Activated naive CD4-positive, alpha-beta T cell treated with anti-CD3 and anti-CD28 coated beads for 36 hours (primary cell): ENCODE results near the gene CEP72. TPM values are rescaled to one million over a fixed set of nuclear protein-coding genes. Genes with fewer than 3 reads are reported as not detected.

Experiments
- CTCF ChIA-PET: fragments of 350-600 bp; sonication (Branson Sonifier 250); formaldehyde crosslinking; loops from one replicate; lab custom pipeline; 2021; ENCODE audit warnings: antibody characterized with exemption; lab: Charles Lee
- DNase-seq: peaks from one replicate; pipeline ENCODE4 v3.0.0-alpha.2; 2020
- H3K27ac Mint-ChIP-seq: one replicate; pipeline ENCODE4 v1.8.0; 2021; ENCODE audit warnings: mild to moderate bottlenecking, mixed read lengths
- H3K27me3 Mint-ChIP-seq: one replicate; pipeline ENCODE4 v1.8.0; 2021; ENCODE audit warnings: low read depth, mixed read lengths
- H3K36me3 Mint-ChIP-seq: one replicate; pipeline ENCODE4 v1.8.0; 2021; ENCODE audit warnings: low read depth, mixed read lengths
- H3K4me1 Mint-ChIP-seq: one replicate; pipeline ENCODE4 v1.8.0; 2021; ENCODE audit warnings: low read depth, mixed read lengths
- H3K4me3 Mint-ChIP-seq: one replicate; pipeline ENCODE4 v1.8.0; 2021; ENCODE audit warnings: mild to moderate bottlenecking, moderate library complexity, mixed read lengths
- H3K9me3 Mint-ChIP-seq: one replicate; pipeline ENCODE4 v1.8.0; 2021; ENCODE audit warnings: mixed read lengths
- intact Hi-C: fragments of 100-400 bp; cut with micrococcal nuclease; formaldehyde crosslinking; loops from one replicate; pipeline ENCODE4 v1.15.1; 2023
- total RNA-seq, 2 experiments: library from RNA; stranded (reverse); gene quantifications; one replicate each; pipeline ENCODE4 v1.2.3, GENCODE V29; 2021

CEP72 gene
- total RNA-seq, 2 experiments from 2014 or later = 18.3 to 18.8 TPM

GRCh38 chr5:663436-664342, 51.5 kb downstream of the CEP72 start:
- Mint-ChIP-seq H3K36me3 (peaks cover 22% of the 10 kb centered on the region), H3K4me3 (no peak overlapping the region), H3K4me1 (no peaks in the 10 kb centered on the region), H3K9me3 (no peaks in the 10 kb centered on the region), H3K27me3 (no peaks in the 10 kb centered on the region), H3K27ac (no peak overlapping the region)
- no peak for DNase-seq
- intact Hi-C loops = no loop called here
- CTCF ChIA-PET = no interaction called here

DNA sequence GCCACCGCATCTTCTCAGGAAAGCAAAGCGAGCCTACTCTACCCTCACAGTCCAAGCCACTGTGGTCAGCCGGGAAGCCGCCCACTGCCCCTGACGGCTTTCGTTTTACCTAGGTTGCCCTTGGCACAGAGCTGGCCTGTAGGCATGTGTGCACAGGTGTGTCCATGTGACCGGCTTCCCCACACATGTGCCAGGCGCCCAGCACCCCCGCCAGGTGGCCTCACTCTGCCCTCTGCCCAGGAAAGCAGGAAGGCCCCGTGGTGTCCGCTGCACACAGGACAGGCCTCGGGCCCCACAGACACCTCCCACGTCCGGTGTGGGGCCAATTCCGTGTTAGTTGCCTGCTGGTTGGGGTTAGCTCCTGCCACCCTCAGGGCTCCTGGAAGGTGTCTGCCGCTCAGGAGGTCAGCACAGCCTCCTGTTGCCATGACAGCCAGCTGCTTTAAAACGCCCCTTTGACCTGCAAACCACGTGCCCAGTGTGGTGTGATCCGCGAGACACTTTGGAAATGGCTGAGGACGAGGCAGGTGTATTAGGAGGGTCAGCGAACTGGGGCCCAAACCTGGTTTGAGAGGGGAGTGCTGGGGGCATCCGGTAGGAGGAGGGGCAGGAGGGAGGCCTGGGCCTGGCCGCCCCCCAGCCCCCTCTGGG, 52.3 kb downstream of the CEP72 start:
- intact Hi-C loops = no loop called here
- Mint-ChIP-seq H3K27ac (no peak overlapping the region), H3K36me3 (peaks cover 16% of the 10 kb centered on the region), H3K27me3 (no peaks in the 10 kb centered on the region), H3K4me1 (no peaks in the 10 kb centered on the region), H3K9me3 (no peaks in the 10 kb centered on the region), H3K4me3 (no peak overlapping the region)
- no peak for DNase-seq
- CTCF ChIA-PET = no interaction called here

DNA sequence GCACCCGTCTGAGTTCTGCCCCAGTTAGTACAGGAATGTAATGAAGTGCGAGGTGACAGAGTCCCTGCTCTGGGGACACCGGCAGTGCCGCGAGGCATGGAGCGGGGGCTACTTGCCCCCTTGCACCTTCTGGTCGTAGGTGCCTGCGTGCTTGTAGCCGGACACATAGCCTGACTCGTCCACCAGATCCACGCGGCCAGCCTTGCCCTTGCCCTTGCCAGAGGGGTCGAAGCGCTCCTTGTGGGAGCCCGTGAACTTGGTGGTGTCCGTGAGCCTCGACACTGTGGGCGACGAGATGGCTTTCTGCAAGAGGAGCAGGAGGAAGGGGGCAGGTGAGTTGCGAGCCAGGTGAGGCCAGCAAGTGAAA, 52.8 kb downstream of the CEP72 start:
- H3K27me3 Mint-ChIP-seq = no peaks in the 10 kb centered on the region
- H3K9me3 Mint-ChIP-seq = no peaks in the 10 kb centered on the region
- intact Hi-C loops = no loop called here
- no peak for DNase-seq
- no peaks in the 10 kb centered on the region for H3K4me1 Mint-ChIP-seq
- CTCF ChIA-PET = no interaction called here
- H3K36me3 Mint-ChIP-seq = peaks cover 13% of the 10 kb centered on the region
- no peak overlapping the region for H3K4me3 Mint-ChIP-seq
- no peak overlapping the region for H3K27ac Mint-ChIP-seq

- no peaks in the 10 kb centered on the region for H3K4me1 Mint-ChIP-seq
- H3K27ac Mint-ChIP-seq = no peak overlapping the region
- peaks cover 9% of the 10 kb centered on the region for H3K36me3 Mint-ChIP-seq
- H3K4me3 Mint-ChIP-seq = no peak overlapping the region
- DNase-seq = no peak
- H3K9me3 Mint-ChIP-seq = no peaks in the 10 kb centered on the region
- CTCF ChIA-PET = no interaction called here
- H3K27me3 Mint-ChIP-seq = no peaks in the 10 kb centered on the region
- intact Hi-C loops = no loop called here
Observed at GRCh38 chr5:665541-665955, 53.4 kb downstream of the CEP72 start.

DNA sequence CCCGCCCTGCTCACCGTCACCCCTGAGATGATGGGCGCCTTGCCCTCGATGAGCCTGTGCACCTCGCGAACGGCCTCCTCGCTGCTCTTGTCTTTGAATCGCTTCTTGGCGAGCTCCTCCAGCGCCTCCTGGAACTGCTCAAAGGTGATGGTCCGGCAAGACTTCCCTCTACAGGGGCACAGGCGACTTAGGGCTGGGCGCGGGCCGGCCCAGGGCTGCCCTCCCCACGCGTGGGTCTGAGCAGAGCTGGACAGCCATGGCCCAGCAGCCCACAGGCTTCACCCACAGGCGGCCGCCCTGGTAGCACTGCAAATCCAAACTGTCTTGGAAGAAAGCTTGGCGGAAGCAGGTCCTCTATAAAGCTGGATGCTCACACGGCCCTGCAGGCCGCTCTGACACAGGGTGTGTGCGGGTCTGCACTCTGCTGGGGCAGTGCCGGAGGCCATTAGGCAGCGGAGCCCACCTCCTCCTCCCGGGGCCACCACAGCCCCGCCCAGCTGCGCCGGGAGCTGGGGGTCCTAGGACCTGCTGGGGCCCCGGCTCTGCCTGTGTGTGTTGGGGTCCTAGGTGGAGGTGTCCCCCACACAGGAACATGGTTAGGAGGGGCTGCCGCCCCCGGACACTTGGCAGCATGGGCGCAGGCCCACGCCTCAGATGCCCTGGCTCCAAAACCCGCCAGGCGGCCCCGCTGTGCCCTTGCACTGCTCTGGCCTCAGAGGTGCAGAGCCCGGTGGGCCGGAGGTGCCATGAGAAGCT, 54.0 kb downstream of the CEP72 start:
- H3K27me3 Mint-ChIP-seq = no peaks in the 10 kb centered on the region
- no peaks in the 10 kb centered on the region for H3K9me3 Mint-ChIP-seq
- no peak overlapping the region for H3K4me3 Mint-ChIP-seq
- H3K4me1 Mint-ChIP-seq = no peaks in the 10 kb centered on the region
- peaks cover 8% of the 10 kb centered on the region for H3K36me3 Mint-ChIP-seq
- DNase-seq = no peak
- intact Hi-C loops = no loop called here
- no peak overlapping the region for H3K27ac Mint-ChIP-seq
- CTCF ChIA-PET = no interaction called here

- intact Hi-C loops = no loop called here
- no peaks in the 10 kb centered on the region for H3K9me3 Mint-ChIP-seq
- no peak overlapping the region for H3K4me3 Mint-ChIP-seq
- H3K27ac Mint-ChIP-seq = no peak overlapping the region
- CTCF ChIA-PET = no interaction called here
- H3K4me1 Mint-ChIP-seq = no peaks in the 10 kb centered on the region
- no peaks in the 10 kb centered on the region for H3K27me3 Mint-ChIP-seq
- H3K36me3 Mint-ChIP-seq = peaks cover 6% of the 10 kb centered on the region
- no peak for DNase-seq
Observed at GRCh38 chr5:666816-667498, 54.8 kb downstream of the CEP72 start.

DNA sequence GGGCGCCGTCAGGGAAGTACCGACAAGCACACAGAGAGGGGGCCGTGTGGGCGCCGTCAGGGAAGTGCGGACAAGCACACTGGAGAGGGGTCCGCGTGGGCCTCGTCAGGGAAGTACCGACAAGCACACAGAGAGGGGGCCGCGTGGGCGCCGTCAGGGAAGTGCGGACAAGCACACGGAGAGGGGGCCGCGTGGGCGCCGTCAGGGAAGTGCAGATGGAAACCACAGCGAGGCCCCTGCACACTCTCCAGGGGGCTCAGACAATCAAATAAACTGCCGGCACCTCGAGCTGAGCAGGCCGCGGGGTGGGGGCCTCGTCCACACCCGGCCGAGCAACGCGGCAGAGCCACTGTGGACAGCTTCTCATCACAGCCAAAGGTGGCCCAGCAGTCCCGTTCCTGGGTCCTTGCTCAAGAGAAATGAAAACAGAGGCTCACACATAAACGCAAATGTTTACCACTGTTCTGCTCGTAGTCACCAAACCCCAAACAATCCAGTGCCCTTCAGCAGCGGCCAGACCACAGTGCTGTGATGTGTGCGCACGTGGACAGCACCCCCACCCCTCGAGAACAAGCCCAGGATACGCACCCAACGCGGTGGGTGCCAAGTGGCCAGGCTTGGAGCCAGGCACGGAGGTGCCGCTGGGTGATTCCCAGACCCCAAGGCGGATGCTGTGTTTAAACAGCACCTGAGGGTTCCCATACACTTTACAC, 56.3 kb downstream of the CEP72 start:
- Mint-ChIP-seq H3K4me3 (no peak overlapping the region), H3K9me3 (no peaks in the 10 kb centered on the region), H3K27ac (no peak overlapping the region), H3K36me3 (peaks cover 4% of the 10 kb centered on the region), H3K4me1 (peaks cover 10% of the 10 kb centered on the region), H3K27me3 (peaks cover 4% of the 10 kb centered on the region)
- CTCF ChIA-PET = interaction anchor here (0.6 to 1.8 kb wide), 3 partner anchors 11 to 304 kb away, joined by 3 to 5 read pairs (median 4); no protein-coding TSS in a partner anchor
- intact Hi-C loops = no loop called here
- no peak for DNase-seq

DNA sequence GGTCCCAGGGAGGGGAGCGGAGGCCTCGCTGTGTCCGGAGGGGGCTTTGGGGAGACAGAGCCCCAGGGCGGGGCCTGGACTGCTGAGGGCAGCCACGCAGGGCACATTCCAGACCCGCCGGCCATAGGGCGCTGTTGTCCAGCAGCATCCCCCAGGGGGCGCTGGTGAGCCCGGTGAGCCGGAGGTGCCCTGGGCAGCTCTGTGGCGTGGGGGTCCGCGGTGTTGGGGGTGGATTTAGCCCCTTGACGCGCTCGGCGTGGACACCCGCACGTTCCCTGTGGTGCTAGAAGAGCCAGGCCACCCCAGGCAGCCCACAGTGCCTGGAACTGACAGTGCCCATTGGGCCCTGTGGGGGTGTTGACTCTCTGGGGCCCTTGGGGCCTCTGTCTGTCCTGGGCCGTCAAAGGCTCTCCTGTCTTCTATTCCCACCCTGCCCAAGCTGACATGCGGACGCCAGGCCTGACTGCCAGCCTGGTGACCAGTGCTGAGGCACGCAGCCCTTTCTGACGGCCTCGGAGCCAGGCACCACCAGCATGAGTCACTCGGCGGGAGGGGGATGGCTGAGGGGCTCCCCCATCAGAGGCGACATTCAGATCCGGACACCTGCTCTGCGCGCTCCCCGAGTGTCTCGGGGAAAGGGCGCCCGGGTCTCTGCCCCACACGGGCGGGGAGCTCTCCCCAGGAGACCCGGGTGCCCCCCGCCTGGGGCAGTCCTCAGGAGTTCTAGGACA, 57.1 kb downstream of the CEP72 start:
- Mint-ChIP-seq H3K9me3 (no peaks in the 10 kb centered on the region), H3K36me3 (peaks cover 2% of the 10 kb centered on the region), H3K4me3 (no peak overlapping the region), H3K27ac (no peak overlapping the region), H3K27me3 (peaks cover 4% of the 10 kb centered on the region), H3K4me1 (peaks cover 12% of the 10 kb centered on the region)
- intact Hi-C loops = no loop called here
- peak; percentile 51 for DNase-seq
- CTCF ChIA-PET = interaction anchor here (0.6 to 1.8 kb wide), 4 partner anchors 12 to 303 kb away, joined by 3 to 5 read pairs (median 4); no protein-coding TSS in a partner anchor

GRCh38 chr5:669842-670395, 57.8 kb downstream of the CEP72 start:
- no peaks in the 10 kb centered on the region for H3K9me3 Mint-ChIP-seq
- DNase-seq = no peak

DNA sequence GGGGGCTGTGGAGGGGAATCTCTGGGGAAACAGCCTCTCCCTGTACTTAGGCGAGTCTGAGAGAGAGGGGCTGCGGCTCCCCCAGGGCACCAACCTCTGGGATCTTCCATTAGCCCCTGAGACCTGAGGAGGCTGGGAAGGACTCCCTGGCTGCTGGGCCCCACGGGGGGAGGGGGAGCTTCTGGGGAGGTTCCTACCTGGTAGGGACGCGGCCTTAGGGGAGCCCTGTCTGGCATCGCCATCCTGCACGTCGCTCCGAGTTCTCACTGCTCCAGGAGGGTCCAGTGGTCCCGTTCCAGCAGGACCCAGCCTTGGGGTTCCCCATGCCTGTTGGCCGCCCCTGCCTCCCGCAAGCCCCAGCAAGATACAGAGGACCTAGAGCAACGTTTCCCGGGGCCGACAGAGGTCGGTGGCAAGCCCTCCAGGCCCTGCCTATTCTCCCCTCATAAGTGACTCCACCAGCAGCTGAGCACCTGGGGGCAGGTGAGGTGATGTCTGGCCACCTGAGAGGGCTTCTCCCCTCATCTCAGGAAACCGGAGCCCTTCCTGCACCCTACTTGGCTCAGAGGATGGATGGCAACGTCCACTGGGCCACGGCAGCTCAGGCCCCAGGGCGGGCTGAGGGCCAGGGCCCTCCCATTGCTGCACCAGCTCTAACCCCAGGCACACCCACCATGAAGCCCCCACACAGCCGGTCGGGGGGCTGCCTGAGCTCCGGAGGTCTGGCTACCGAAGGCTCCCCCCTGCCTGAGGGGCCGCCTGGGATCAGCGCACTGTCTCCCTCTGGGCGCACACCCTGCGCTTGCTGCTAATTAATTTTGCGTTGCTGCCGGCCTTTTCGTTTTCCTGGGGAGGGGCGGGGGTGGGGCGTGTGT, 58.5 kb downstream of the CEP72 start:
- intact Hi-C loops = loop anchor here (2.0 kb wide), 2 partner anchors 222 to 232 kb away; partner anchors contain the start of genes BRD9 and TRIP13
- no peak for DNase-seq
- H3K27ac Mint-ChIP-seq = no peak overlapping the region
- H3K4me1 Mint-ChIP-seq = peaks cover 12% of the 10 kb centered on the region
- peaks cover 4% of the 10 kb centered on the region for H3K27me3 Mint-ChIP-seq
- no peak overlapping the region for H3K4me3 Mint-ChIP-seq
- H3K36me3 Mint-ChIP-seq = peaks cover 2% of the 10 kb centered on the region
- H3K9me3 Mint-ChIP-seq = no peaks in the 10 kb centered on the region
- CTCF ChIA-PET = interaction anchor here (0.8 to 1.8 kb wide), 5 partner anchors 14 to 224 kb away, joined by 3 to 5 read pairs (median 3); partner anchors contain the start of genes BRD9 and TRIP13

More at GRCh38 chr5:669842-670395, 57.8 kb downstream of the CEP72 start:
- H3K27ac Mint-ChIP-seq = no peak overlapping the region
- CTCF ChIA-PET = interaction anchor here (0.8 to 1.8 kb wide), 2 partner anchors 13 to 225 kb away, joined by 3 to 4 read pairs; no protein-coding TSS in a partner anchor
- peaks cover 12% of the 10 kb centered on the region for H3K4me1 Mint-ChIP-seq
- H3K36me3 Mint-ChIP-seq = peaks cover 2% of the 10 kb centered on the region
- H3K4me3 Mint-ChIP-seq = no peak overlapping the region
- peaks cover 4% of the 10 kb centered on the region for H3K27me3 Mint-ChIP-seq
- intact Hi-C loops = loop anchor here (2.0 kb wide), 2 partner anchors 223 to 233 kb away; partner anchors contain the start of genes BRD9 and TRIP13
